ENCODE results near the gene GARIN5B. TPM values are rescaled to one million over a fixed set of nuclear protein-coding genes. Genes with fewer than 3 reads are reported as not detected.

Gene GARIN5B
- total RNA-seq, 1 donor from 2014 or later = not detected

DNA sequence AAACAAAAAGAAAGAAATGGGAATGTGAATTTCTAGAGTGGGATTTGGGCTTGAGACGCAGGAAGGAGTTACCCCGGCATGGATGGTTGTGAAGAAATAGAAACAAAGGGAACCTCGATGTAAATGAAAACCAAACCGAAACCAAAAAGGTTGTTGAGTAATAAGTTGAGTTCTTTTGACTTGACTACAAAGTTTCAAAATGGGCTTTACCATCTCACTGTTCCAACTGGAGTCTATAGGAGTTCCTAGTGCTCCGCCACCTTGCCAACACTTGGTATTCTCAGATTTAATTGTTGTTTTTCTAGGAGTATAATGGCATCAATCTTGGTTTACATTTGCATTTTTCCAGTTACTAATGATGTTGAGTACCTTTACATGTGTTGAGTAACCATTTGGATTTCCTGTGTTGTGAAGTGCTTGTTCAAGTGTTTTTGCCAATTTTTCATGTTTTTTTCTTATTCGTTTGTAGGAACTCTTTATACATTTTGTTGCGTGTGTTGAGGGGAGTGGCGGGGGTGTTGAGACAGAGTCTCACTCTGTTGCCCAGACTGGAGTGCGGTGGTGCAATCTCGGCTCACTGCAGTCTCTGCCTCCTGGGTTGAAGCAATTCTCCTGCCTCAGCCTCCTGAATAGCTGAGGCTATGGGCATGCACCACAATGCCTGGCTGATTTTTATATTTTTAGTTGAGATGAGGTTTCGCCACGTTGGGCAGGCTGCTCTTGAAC, 35.3 kb upstream of the GARIN5B start:
- H3K4me3 ChIP-seq (ENCODE audit: low read depth, low read length) = no peak overlapping the region
- no peaks in the 10 kb centered on the region for H3K27me3 ChIP-seq (ENCODE audit: control insufficient read depth, insufficient read depth, low read length)
- TF ChIP-seq CTCF (IDR thresholded peaks at IDR 0.05; ENCODE audit: insufficient read depth, low read length, poor library complexity, severe bottlenecking) = no peak
- H3K36me3 ChIP-seq (ENCODE audit: control insufficient read depth, insufficient read depth, low read length) = peaks cover 2% of the 10 kb centered on the region
- DNase-seq (ENCODE audit: low read depth) = no peak

DNA sequence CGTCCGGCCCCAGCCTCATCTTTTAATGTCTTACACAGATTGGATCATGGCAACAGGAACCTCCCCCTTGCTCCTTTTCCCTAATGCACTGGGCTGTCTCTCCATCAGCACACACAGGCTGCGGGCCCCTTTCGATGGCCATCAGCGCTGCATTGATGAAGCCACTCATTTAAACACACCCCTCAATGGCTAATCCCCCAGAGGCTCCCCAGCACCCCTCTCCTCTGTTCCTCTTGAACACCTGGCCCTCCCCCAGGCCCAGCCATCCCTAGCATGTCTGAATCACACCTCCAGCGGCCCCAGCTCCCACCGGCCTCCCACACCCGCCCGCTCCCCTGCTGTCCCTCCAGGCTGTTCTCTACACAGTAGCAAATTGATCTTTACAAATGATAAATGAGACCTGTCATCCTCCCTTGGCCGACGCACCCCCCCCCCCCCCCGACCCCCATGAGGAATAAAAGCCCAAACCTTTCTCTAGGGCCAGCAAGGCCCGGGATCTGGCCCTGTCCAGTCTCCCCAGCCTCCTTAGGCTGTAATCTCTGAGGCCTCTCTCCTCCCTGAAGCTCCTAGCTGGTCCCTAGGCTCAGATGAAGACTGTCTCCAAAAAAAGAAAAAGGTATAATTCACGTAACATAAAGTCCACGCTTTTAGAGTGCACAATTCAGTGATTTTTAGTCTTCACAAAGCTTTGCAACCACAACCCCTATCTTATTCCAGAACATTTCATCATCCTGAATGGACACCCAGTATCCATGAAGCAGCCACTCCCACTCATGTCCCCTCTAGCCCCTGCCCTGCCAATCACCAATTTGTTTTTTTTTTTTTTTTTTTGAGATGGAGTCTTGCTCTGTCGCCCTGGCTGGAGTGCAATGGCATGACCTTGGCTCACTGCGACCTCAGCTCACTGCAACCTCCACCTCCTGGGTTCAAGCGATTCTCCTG, 30.0 kb upstream of the GARIN5B start:
- TF ChIP-seq CTCF (IDR thresholded peaks at IDR 0.05; ENCODE audit: insufficient read depth, low read length, poor library complexity, severe bottlenecking) = no peak
- DNase-seq (ENCODE audit: low read depth) = no peak
- no peaks in the 10 kb centered on the region for H3K27me3 ChIP-seq (ENCODE audit: control insufficient read depth, insufficient read depth, low read length)
- H3K4me3 ChIP-seq (ENCODE audit: low read depth, low read length) = no peak overlapping the region
- peaks cover 4% of the 10 kb centered on the region for H3K36me3 ChIP-seq (ENCODE audit: control insufficient read depth, insufficient read depth, low read length)

- TF ChIP-seq CTCF (IDR thresholded peaks at IDR 0.05; ENCODE audit: insufficient read depth, low read length, poor library complexity, severe bottlenecking) = no peak
- DNase-seq (ENCODE audit: low read depth) = no peak
- Histone ChIP-seq H3K4me3 (ENCODE audit: low read depth, low read length) (no peak overlapping the region), H3K36me3 (ENCODE audit: control insufficient read depth, insufficient read depth, low read length) (peaks cover 4% of the 10 kb centered on the region), H3K27me3 (ENCODE audit: control insufficient read depth, insufficient read depth, low read length) (no peaks in the 10 kb centered on the region)
Measured at GRCh38 chr19:55391702-55392615, 28.9 kb upstream of the GARIN5B start.

GRCh38 chr19:55391191-55391670, 28.2 kb upstream of the GARIN5B start:
- no peak for DNase-seq (ENCODE audit: low read depth)
- Histone ChIP-seq H3K27me3 (ENCODE audit: control insufficient read depth, insufficient read depth, low read length) (no peaks in the 10 kb centered on the region), H3K36me3 (ENCODE audit: control insufficient read depth, insufficient read depth, low read length) (peaks cover 4% of the 10 kb centered on the region), H3K4me3 (ENCODE audit: low read depth, low read length) (no peak overlapping the region)
- TF ChIP-seq CTCF (IDR thresholded peaks at IDR 0.05; ENCODE audit: insufficient read depth, low read length, poor library complexity, severe bottlenecking) = no peak

DNA sequence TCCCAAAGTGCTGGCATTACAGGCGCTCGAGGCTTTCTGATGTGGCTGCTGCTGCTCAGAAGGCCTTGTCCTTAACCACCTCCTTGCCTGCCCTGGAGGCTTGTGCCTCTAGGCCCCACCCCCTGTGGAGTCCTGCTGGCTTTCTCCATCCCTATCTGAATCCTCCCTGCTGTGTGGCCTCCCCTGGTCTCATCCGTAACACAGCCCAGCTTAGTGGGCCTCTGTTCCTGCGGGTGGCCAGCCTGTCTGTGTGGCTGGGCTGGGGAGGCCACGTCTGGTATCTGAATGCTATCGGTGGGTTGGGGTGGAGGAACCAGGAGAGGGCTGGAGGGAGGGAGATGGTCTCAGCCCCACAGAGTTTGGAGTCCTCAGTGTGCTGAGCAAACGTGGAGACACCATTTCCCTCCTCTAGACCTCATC, 27.4 kb upstream of the GARIN5B start:
- DNase-seq (ENCODE audit: low read depth) = no peak
- Histone ChIP-seq H3K36me3 (ENCODE audit: control insufficient read depth, insufficient read depth, low read length) (peaks cover 4% of the 10 kb centered on the region), H3K4me3 (ENCODE audit: low read depth, low read length) (no peak overlapping the region), H3K27me3 (ENCODE audit: control insufficient read depth, insufficient read depth, low read length) (no peaks in the 10 kb centered on the region)
- no peak for TF ChIP-seq CTCF (IDR thresholded peaks at IDR 0.05; ENCODE audit: insufficient read depth, low read length, poor library complexity, severe bottlenecking)
